Gastroesophageal sphincter (tissue), 4 donors: ENCODE measurements around the gene PNPLA1. TPM values are rescaled to one million over a fixed set of nuclear protein-coding genes. Genes with fewer than 3 reads are reported as not detected.

Experiments
- ATAC-seq: fragments of 150-250 bp; one replicate; pipeline ENCODE4 v1.9.1; 2016; ENCODE audit warnings: mild to moderate bottlenecking, moderate library complexity
- H3K27ac ChIP-seq, 4 donors: fragments of 200-600 bp; sonication (generic) in 3 of 4; 1 replicate in 3 of 4; 2 replicates in 1 of 4; pipeline ENCODE4 v1.5.1; 2016 to 2019
- H3K27me3 ChIP-seq: fragments of 200-600 bp; sonication (generic); one replicate; pipeline ENCODE4 v1.5.1; 2019
- H3K36me3 ChIP-seq, 2 donors: fragments of 200-600 bp; sonication (generic); one replicate each; pipeline ENCODE4 v1.5.1; 2019; ENCODE audit warnings: control low read depth in 1 of 2
- H3K4me1 ChIP-seq, 3 donors: fragments of 200-600 bp; sonication (generic); 1 replicate in 2 of 3; 2 replicates in 1 of 3; pipeline ENCODE4 v1.5.1; 2016 to 2019; ENCODE audit warnings: control low read depth in 2 of 3
- H3K4me3 ChIP-seq, 2 donors: fragments of 200-600 bp; sonication (generic); one replicate each; pipeline ENCODE4 v1.5.1; 2019; ENCODE audit warnings: mild to moderate bottlenecking in 1 of 2, moderate library complexity in 1 of 2
- H3K9me3 ChIP-seq, 3 donors: fragments of 200-600 bp; sonication (generic); one replicate each; pipeline ENCODE4 v1.5.1; 2017 to 2019; ENCODE audit warnings: control low read depth in 2 of 3
- EP300 ChIP-seq: sonication (generic); formaldehyde crosslinking; IDR thresholded peaks from one replicate; pipeline ENCODE4 v1.6.1; 2017; ENCODE audit warnings: antibody characterized with exemption, mild to moderate bottlenecking
- POLR2A ChIP-seq, 2 donors: fragments of 450-650 bp; IDR thresholded peaks; one replicate each; pipeline ENCODE4 v1.6.1; 2017; ENCODE audit warnings: antibody characterized with exemption in 2 of 2, mild to moderate bottlenecking in 2 of 2, moderate library complexity in 1 of 2
- POLR2AphosphoS5 ChIP-seq: sonication (generic); formaldehyde crosslinking; IDR thresholded peaks from one replicate; pipeline ENCODE4 v1.6.1; 2017; ENCODE audit warnings: antibody characterized with exemption
- WGBS, 2 donors: methylation state at CpG; one replicate each; pipeline ENCODE4 v1.1.5; 2018; ENCODE audit warnings: low coverage in 1 of 2; 5-methylcytosine and 5-hydroxymethylcytosine counted together
- total RNA-seq, 4 donors: library from RNA; depleted of rRNA; stranded (reverse); fragments of >200 nt; gene quantifications; one replicate each; pipeline ENCODE4 v1.1.0, GENCODE V29; 2016
- TF ChIP-seq, protein P1 (sequence below), 4 experiments: fragments of 200-600 bp in 2 of 4; fragments of 450-650 bp in 2 of 4; sonication (generic) in 1 of 4; IDR thresholded peaks; one replicate each; pipeline ENCODE4 v1.5.1; 2017 to 2019; ENCODE audit warnings: antibody characterized with exemption in 4 of 4, mild to moderate bottlenecking in 2 of 4, moderate library complexity in 2 of 4

The PNPLA1 gene
- total RNA-seq, 4 donors from 2014 or later, result not detected

DNA sequence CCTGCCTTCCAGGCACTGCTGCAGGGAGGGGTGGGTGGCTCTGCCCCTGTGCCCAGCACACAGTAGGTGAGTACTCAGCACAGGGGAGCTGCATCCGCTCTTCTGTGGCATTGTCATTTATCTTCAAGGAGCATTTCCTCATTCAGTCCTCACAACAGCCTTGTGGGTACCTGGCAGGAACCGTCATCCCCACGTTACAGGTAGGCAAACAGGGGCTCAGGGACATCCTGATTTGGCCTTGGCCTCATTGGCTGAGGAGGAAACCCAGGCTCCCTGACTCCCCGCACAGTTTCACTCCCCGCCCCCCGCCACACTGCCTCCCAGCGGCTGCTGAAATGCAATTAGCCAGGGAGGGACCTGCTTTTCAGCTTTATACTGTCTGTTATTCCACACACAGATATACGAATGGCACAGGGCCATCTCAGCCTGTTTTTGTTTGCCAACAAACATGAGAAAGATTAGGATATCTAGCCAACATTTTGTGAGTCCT lies 24.2 kb upstream of the PNPLA1 start:
- peaks cover 0 to 3% of the 10 kb centered on the region in 2 donors for H3K36me3 ChIP-seq
- peaks cover 0 to 10% (median 4%) of the 10 kb centered on the region in 3 donors for H3K4me1 ChIP-seq
- H3K27ac ChIP-seq, result no peak overlapping the region
- no peaks in the 10 kb centered on the region for H3K9me3 ChIP-seq
- ATAC-seq, result no peak
- H3K4me3 ChIP-seq, result no peak overlapping the region
- TF ChIP-seq EP300, result no peak
- no peak for TF ChIP-seq POLR2A (IDR thresholded peaks at IDR 0.05)
- TF ChIP-seq, protein P1, sequence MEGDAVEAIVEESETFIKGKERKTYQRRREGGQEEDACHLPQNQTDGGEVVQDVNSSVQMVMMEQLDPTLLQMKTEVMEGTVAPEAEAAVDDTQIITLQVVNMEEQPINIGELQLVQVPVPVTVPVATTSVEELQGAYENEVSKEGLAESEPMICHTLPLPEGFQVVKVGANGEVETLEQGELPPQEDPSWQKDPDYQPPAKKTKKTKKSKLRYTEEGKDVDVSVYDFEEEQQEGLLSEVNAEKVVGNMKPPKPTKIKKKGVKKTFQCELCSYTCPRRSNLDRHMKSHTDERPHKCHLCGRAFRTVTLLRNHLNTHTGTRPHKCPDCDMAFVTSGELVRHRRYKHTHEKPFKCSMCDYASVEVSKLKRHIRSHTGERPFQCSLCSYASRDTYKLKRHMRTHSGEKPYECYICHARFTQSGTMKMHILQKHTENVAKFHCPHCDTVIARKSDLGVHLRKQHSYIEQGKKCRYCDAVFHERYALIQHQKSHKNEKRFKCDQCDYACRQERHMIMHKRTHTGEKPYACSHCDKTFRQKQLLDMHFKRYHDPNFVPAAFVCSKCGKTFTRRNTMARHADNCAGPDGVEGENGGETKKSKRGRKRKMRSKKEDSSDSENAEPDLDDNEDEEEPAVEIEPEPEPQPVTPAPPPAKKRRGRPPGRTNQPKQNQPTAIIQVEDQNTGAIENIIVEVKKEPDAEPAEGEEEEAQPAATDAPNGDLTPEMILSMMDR (IDR thresholded peaks at IDR 0.05), result no peak
- TF ChIP-seq POLR2AphosphoS5, result no peak
- H3K27me3 ChIP-seq, result no peaks in the 10 kb centered on the region
- WGBS, 2 donors, result 54 to 100% methylated on average over 2 of the region's 8 CpGs

DNA sequence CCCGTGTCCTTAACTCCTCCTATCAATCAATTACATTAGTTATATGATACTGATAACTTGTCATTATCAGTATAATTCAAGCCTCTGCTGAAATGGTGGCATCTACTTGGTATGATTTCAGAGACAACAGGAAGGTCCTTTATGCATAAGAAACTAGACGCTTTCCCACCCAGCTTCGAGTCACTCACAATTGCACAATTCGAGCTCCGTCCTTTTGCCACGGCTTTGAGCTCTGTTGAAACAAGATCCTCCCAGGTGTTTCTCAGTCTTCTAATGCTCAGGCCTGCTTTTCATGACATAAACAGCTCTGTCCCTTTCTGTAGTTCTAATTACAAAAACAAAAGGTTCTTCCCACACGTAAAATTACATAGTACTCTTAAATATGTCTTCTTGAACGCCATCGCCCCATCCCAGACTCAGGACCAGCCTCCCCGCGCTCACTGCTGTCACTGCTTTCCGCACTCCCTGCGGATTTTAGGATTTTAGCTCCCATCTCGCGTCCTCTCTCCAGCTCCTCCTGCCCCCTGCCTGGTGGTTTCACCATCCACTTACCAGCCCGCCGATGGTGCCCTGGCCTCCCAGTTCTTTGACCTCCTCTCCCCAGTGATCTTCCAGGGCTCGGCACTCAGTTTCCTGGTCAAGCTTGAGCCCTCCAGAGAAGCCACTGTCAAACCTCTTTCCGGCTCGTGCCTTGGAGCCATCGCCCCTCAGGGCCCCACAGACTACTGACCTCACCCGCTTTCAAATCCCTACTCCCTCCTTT lies 23.2 kb upstream of the PNPLA1 start:
- H3K9me3 ChIP-seq, result no peaks in the 10 kb centered on the region
- H3K36me3 ChIP-seq, result peaks cover 0 to 3% of the 10 kb centered on the region in 2 donors
- no peaks in the 10 kb centered on the region for H3K27me3 ChIP-seq
- WGBS, 2 donors, result 85 to 93% methylated on average over 16 to 22 of the region's 22 CpGs
- no peak for ATAC-seq
- TF ChIP-seq EP300 (no peak), POLR2A (IDR thresholded peaks at IDR 0.05) (no peak), POLR2AphosphoS5 (no peak)
- peak overlapping the region in 1 of 4 donors; percentile 31 for H3K27ac ChIP-seq
- peaks cover 0 to 10% (median 4%) of the 10 kb centered on the region in 3 donors for H3K4me1 ChIP-seq
- H3K4me3 ChIP-seq, result no peak overlapping the region

DNA sequence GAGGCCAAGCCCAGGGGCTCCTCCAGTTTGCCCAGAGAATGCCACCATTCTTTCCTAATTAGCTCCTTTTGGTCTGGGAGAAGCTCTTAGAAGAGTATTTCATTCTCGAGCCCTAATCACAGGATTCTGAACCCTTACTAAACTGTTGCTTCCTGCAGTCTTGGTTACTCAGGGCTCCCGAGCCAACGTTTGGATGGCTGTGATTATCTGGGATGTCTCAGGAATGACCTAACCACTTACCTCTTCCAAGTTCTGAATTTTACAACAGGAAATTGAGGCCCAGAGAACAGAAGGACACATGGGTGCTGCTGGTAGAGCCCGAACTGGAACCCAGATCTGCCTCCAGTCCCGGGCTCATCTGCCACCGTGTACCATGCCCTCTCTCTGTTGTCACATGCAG lies 22.2 kb upstream of the PNPLA1 start:
- no peak for TF ChIP-seq POLR2A (IDR thresholded peaks at IDR 0.05)
- 54 to 75% methylated on average over 2 to 5 of the region's 6 CpGs for WGBS, 2 donors
- H3K27ac ChIP-seq, result peak overlapping the region in 1 of 4 donors; percentile 31
- no peaks in the 10 kb centered on the region for H3K9me3 ChIP-seq
- H3K4me1 ChIP-seq, result peaks cover 0 to 10% (median 4%) of the 10 kb centered on the region in 3 donors
- H3K36me3 ChIP-seq, result peaks cover 0 to 3% of the 10 kb centered on the region in 2 donors
- ATAC-seq, result peak; percentile 64
- H3K27me3 ChIP-seq, result no peaks in the 10 kb centered on the region
- H3K4me3 ChIP-seq, result no peak overlapping the region

DNA sequence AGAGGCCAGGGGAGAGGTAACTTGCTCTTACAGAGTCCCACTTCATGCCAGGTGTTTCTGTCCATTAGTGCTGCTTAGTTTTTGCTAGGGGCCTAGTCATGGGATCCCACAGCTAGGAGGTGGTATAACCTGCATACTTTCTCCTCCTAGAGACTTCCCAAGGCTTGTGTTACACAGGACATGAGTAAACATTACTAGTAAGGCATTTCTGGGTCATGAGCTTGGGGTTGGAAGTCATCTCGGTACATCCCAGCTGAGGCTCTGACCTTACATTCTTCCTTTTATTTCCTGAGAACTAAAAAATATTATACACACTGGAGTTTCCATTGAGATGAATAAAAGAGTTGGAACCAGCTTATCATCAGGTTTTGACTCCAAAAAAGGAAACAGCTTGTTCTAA lies 20.9 kb upstream of the PNPLA1 start:
- no peak overlapping the region for H3K4me3 ChIP-seq
- H3K27me3 ChIP-seq, result no peaks in the 10 kb centered on the region
- peak overlapping the region in 1 of 4 donors; percentile 49 for H3K27ac ChIP-seq
- TF ChIP-seq POLR2AphosphoS5 (no peak), EP300 (no peak), POLR2A (IDR thresholded peaks at IDR 0.05) (no peak)
- TF ChIP-seq, protein P1 (IDR thresholded peaks at IDR 0.05), result no peak
- WGBS, 2 donors, result 0 to 60% methylated on average over 1 of the region's 1 CpG
- H3K4me1 ChIP-seq, result peaks cover 0 to 10% (median 4%) of the 10 kb centered on the region in 3 donors
- H3K9me3 ChIP-seq, result no peaks in the 10 kb centered on the region
- peaks cover 0 to 3% of the 10 kb centered on the region in 2 donors for H3K36me3 ChIP-seq
- ATAC-seq, result peak; percentile 31

DNA sequence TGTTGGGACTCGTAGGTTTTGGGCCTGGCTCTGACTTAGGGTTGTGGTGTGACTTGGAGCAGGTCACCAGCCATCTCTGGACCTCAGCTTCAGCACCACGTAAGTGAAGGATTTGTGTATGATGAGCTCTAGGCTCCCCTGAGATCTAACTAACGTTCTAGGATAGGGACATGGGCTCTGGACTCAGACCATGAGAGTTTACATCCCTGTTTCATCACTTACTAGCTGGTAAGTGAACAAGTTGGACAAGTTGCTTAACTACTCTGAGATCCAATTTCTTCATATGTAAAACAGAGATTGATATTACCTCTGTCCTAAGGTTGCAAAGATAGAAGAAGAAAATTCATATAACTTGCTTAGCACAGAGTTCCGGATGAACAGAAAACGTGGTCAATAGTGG lies 20.3 kb upstream of the PNPLA1 start:
- 60 to 83% methylated on average over 5 of the region's 5 CpGs for whole genome bisulfite sequencing, 2 donors
- Histone ChIP-seq H3K4me3 (no peak overlapping the region), H3K36me3 (peaks cover 0 to 3% of the 10 kb centered on the region in 2 donors), H3K4me1 (peaks cover 0 to 10% (median 4%) of the 10 kb centered on the region in 3 donors), H3K27me3 (no peaks in the 10 kb centered on the region), H3K27ac (peak overlapping the region in 1 of 4 donors; percentile 49), H3K9me3 (no peaks in the 10 kb centered on the region)
- ATAC-seq, result no peak
- no peak for TF ChIP-seq POLR2A (IDR thresholded peaks at IDR 0.05)
- no peak for TF ChIP-seq EP300
- TF ChIP-seq POLR2AphosphoS5, result no peak
- TF ChIP-seq, protein P1 (IDR thresholded peaks at IDR 0.05), result no peak

DNA sequence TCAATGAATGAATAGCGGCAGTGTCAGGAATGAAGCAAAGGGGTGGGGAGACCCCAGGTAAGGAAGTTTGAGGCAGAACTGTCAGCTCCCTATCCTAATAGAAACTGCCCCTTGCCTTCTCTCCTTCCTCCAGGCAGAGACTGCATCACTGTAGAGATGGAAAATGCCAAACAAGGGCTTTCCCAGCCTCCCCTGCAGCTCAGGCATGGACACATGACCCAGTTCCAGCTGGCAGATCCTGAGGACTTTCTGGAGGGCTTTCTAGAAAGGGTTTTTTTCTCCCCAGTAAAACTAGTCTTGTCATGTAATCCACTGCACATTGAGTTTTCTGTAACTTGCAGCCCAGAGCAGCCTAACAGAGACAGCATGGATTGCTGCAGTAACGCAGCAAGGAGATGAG lies 17.9 kb upstream of the PNPLA1 start:
- no peak overlapping the region for H3K4me3 ChIP-seq
- peaks cover 0 to 10% (median 4%) of the 10 kb centered on the region in 3 donors for H3K4me1 ChIP-seq
- H3K27me3 ChIP-seq, result no peaks in the 10 kb centered on the region
- H3K36me3 ChIP-seq, result no peaks in the 10 kb centered on the region
- peaks cover 0 to 6% (median 0%) of the 10 kb centered on the region in 3 donors for H3K9me3 ChIP-seq
- TF ChIP-seq EP300 (no peak), POLR2AphosphoS5 (no peak), POLR2A (IDR thresholded peaks at IDR 0.05) (no peak)
- TF ChIP-seq, protein P1 (IDR thresholded peaks at IDR 0.05), result no peak
- 73 to 100% methylated on average over 1 to 2 of the region's 2 CpGs for WGBS, 2 donors
- no peak overlapping the region for H3K27ac ChIP-seq
- no peak for ATAC-seq
